G401 (cell line): ENCODE results near the gene PPP2R3B. TPM values are rescaled to one million over a fixed set of nuclear protein-coding genes. Genes with fewer than 3 reads are reported as not detected.
"Not testable (repeated sequence)": the region's sequence is repeated elsewhere in the genome, so short reads cannot be mapped to it uniquely, and the experiment has no call there.

Experiments
- DNase-seq: peaks from one replicate; pipeline ENCODE4 v3.0.0-alpha.2; 2015; ENCODE audit warnings: low spot score
- in situ Hi-C: cut with HindIII; loops from 2 replicates; pipeline ENCODE4 v1.10.0; 2016; ENCODE audit warnings: low sequenced_read_pairs, mixed read lengths
- total RNA-seq: library from RNA; depleted of rRNA; stranded (reverse); fragments of >200 nt; shearing (Covaris generic); gene quantifications from 2 replicates; pipeline ENCODE4 v1.2.3, GENCODE V29; 2014

Gene PPP2R3B
- total RNA-seq, 1 experiment from 2014 or later = 77.9 TPM

DNA sequence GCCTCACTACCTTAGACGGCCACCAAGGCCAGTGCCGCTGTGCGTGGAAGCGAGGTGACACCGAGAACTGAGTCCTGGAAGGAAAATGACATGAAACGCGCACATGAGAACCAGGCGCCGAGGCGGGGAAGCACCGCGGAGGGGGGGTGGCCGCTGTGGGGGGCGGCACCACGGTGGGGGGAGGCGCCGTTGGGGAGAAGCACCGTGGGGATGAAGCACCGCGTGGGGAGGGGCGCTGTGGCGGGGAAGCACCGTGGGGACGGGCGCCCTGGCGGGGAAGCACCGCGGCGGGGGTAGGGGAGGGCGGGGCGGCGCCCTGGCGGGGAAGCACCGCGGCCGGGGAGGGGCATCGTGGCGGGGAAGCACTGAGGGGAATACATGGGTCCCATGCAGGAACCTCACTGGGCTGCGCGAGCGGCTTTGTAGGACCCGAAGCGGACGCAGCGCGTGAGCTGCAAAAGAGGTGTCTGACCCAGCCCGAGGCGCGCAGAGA lies 28.0 kb downstream of the PPP2R3B start:
- DNase-seq = no peak
- in situ Hi-C loops = no loop called here

DNA sequence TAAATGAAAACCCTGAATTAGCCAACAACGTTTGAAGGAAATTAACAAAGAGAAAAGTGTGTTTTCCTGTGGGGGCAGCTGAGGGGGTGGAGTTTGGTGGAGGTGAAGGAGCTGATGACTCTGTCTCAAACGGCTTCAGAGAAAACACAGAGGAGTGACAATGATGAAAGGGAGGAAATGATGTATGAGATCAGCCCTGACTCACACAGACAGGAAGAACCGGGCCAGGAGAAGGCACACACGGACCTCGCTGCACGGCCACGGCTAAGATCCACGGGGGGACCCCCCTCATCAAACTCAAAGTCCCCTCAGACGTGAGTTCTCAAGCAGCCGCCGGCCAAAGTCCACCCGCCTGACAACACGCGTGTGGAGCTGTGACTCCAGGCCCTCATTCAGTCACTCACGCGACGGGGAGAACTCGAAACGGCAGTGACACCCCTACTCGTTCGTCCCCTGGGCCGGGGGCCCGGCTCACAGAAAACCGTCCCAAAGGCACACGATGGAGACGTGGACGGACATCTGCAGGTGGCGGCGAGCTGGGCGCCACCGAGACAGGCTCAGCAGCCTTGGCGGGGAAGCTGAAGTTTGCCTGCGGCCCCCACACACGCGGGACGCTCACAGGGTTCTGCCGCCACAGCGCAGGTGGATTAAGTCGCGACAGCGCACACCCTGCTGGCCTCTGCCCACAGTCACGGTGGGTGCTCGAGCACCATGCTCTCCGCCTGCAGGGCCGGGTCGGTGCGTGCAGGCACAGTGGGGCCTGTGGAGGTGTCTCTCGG lies 28.8 kb downstream of the PPP2R3B start:
- in situ Hi-C loops = no loop called here
- no peak for DNase-seq

DNA sequence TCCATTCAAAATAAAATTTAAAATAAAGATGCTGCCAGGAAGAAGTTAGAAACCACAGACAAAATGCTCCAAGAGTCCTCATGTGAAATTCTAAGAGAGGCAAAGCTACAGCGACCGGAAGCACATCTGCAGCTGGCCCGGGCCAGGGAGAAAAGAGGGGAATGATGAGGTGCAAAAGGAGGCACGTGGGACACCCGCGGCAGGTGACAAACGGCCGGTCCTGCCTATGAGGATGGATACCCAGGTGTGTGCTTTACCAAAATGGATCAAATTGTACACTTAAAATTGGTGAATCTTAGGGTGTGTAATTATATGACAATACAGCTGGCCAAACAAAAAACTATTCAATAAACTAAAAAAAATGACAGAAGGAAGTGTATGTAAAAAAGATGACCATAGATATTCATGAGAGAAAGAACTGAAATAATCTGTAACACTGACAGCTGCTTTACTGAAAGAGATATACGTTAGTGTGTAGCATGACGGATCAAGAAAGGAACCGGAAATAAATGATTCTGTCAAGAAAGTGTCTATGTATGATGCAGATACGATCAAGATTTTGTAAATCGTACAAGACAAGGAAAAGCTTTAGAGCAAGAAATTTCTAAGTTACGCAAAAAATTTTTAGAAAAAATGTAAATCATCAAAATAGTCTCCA lies 29.5 kb downstream of the PPP2R3B start:
- in situ Hi-C loops = no loop called here
- DNase-seq = no peak

DNA sequence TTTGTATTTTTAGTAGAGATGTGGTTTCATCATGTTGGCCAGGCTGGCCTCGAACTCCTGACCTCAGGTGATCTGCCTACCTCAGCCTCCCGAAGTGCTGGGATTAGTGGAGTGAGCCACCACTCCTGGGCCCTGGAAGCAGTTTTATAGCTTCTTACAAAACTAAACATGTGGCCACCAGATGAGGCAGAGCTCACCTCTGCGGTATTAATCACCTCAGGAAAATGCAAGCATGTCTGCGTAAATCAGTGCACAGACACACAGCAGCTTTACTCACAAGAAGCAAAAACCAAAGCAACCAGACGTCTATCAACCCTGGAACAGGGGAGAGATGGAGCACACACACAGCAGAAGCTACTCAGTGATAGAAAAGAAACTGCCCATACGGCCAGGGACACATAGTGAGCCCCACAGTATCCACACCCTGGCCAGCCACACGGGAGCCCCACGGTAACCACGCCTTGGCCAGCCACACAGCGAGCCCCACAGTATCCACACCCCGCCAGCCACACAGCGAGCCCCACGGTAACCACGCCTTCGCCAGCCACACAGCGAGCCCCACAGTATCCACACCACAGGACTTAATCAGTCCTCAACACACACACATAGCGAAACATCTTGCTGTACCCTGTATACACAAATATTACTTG lies 30.2 kb downstream of the PPP2R3B start:
- in situ Hi-C loops = no loop called here
- no peak for DNase-seq

DNA sequence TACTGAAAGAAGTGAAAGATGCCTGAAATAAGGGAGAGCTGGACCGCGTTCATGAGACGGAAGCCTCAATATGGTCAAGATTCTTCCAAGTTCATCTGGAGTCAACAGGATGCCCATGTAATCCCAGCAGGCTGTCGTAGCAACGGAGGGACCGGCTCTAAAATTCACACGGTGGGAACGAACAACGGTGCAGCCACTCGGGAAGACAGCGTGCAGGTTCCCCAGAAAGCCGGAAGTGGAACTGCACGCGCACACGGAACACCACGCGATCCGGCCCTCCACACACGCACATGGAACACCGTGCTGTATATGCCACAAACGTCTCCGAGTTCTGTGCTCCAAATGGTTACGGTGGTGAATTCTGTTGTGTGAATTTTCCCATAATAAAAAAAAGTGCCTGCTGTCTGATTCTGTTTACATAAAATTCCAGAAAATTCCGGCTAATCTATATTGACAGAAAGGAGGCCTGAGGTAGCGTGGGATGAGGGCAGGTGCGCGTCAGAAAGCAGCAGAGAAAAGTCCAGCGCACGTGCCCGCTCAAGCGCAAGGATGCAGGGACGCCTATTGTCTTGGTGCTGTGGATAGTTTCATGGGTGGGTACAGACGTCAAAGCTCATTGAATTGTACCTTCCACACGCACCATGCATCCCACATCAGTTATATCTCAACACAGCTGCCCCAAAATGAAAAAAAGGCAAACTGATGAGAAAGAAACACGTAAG lies 31.2 kb downstream of the PPP2R3B start:
- DNase-seq = no peak
- in situ Hi-C loops = no loop called here

DNA sequence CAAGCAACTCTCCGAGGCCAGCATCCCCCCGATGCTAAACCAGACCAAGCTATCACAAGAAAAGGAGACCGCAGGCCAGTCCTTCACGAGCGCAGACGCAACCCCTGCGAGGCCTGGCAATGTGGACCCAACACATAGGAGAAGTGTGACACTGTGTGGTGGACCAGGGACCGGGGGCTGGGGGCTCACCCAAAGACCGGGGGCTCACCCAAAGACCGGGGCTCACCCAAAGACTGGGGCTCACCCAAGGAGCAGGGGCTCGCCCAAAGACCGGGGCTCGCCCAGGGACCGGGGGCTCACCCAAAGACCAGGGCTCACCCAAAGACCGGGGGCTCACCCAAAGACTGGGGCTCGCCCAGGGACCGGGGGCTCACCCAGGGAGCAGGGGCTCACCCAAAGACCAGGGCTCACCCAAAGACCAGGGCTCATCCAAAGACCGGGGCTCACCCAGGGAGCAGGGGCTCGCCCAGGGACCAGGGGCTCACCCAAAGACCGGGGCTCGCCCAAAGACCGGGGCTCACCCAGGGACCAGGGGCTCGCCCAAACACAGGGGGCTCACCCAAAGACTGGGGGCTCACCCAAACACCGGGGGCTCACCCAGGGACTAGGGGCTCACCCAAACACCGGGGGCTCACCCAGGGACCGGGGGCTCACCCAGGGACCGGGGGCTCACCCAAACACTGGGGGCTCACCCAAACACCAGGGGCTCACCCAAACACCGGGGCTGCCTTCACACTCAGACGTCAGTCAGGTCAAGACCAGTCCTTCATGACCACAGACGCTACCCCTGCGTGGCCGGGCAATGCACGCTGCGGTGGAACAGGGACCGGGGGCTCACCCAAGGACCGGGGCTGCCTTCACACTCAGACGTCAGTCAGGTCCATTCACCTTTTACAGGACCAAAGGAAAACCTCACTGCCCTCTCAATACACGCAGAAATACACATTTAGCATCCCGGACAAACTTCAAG lies 32.9 kb downstream of the PPP2R3B start:
- no peak for DNase-seq
- in situ Hi-C loops = no loop called here

DNA sequence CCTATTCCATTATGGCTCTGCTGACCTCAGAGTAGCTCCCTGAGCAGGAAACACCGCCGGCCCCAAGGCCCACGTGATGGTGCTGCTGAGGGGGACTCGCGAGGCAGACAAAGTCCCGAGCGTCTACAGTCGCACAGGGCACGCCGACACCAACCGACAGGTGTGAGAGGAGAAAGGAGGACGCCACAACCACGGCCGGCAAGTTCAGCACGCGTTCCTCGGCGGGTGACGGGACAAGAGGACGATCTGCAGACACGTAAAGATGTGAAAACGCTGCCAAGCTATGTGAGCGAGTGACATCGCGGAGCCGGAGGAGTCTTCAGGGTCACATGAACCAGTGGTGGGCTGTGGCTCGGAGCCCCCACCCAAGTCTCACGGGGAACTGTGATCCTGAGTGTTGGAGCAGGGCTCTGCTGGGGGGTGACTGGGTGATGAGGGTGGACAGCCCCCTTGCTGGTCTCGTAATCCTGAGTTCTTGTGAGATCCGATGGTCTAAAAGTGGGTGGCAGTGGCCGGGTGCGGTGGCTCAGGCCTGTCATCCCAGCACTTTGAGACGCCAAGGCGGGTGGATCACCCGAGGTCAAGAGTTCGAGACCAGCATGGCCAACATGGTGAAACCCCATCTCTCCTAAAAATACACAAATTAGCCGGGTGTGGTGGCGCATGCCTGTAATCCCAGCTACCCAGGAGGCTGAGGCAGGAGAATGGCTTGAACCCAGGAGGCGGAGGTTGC lies 34.0 kb downstream of the PPP2R3B start:
- no peak for DNase-seq
- in situ Hi-C loops = no loop called here

DNA sequence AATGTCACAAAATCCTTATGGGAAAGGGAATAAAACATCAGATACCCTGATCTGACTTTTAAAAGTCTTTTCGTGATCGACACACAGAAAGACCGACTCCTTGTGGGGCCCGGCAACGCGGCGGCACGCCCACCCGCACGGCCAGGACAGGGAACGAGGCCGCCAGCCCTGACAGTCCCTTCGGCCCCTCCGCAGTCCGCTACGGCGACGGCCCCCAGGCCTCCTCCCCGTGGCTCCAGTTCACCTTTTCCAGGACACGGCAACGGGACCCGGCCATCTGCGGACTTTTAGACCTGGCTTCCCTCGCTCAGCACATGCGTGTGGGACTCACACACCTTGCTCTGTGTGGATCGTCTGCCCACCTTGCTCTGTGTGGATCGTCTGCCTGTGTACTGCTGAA lies 34.5 kb downstream of the PPP2R3B start:
- in situ Hi-C loops = no loop called here
- no peak for DNase-seq

DNA sequence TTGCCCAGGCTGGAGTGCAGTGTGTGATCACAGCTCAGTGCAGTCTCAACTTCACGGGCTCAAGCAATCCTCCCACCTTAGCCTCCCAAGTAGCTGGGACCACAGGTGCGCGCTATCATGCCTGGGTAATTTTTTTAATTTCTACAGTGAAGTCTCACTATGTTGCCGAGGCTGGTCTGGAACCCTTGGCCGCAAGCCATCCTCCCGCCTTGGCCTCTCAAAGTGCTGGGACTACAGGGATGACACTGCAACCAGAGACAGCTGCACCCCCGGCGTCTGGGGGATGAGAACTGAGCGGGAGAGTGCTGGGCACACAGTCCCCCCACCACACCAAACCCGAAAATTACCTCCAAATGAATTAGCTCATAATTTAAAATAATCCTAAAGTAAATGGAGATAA lies 35.0 kb downstream of the PPP2R3B start:
- no peak for DNase-seq
- in situ Hi-C loops = no loop called here

DNA sequence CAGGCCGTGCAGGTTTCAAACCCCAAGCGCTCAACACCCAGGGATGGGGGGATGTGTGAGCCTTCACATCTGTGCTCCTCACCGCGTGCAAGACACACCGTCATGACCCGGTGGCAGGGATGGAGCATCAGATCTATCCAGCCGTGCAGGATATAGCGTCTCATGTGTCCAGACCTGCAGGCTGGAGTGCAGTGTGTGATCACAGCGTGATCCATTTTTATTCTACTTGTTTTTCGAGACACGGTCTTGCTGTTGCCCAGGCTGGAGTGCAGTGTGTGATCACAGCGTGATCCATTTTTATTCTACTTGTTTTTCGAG lies 35.4 kb downstream of the PPP2R3B start:
- DNase-seq, in situ Hi-C loops: not testable (repeated sequence)

DNA sequence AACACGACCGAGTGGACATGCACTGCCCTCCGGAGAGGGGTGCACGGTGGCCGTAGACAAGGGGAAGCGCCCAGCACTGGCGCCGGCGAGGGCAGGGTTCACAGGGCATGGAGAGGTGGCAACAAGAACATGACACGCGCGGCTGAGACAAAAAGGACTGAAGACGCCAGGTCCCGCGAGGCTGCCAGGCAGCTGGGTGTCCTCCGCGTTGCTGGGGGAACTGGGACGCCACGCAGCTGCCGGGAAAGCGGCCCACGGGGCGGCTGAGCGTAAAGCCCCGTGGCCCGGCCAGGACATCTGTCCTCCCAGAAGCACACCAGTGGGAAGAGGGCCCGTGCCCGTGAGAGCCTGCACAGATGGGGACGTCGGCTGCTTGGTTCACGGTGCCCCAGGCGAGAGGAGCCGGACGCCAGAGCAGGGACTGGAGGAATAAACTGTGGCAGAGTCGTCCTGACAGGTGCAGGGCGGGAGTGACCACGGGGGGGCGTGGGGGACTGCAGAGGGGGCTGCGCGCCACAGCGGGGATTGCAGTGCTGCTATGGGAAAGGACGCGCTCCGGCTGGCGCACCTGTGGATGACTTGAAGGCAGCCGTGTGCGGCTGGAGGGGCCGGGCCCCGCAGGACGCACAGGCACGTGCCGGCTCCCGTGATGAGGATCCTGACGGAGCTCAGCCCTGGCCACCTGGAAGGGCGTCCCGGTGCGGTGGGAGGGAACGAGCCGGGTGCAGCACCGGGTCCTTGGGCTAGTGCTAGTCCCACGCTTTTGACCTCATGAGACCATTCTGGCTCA lies 36.0 kb downstream of the PPP2R3B start:
- DNase-seq = no peak
- in situ Hi-C loops = no loop called here

DNA sequence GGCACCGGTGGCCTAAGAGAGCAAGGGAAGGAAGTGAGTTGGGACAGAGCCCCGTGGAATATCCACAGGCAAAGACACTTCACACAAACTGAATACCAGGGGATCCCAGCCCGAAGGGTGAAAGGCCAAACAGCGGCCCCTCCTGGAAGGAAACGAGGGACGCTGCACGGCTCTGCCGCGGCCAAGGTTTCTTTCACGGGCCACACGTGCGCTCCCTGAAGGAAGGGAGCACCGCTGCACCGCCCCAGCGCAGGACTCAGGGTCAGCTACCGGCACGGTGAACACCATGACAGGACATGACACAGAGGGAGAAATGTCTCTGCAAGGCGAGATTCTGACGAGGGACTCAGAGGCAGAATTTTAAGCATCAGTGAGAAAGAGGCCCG lies 36.6 kb downstream of the PPP2R3B start:
- in situ Hi-C loops = no loop called here
- DNase-seq = no peak

DNA sequence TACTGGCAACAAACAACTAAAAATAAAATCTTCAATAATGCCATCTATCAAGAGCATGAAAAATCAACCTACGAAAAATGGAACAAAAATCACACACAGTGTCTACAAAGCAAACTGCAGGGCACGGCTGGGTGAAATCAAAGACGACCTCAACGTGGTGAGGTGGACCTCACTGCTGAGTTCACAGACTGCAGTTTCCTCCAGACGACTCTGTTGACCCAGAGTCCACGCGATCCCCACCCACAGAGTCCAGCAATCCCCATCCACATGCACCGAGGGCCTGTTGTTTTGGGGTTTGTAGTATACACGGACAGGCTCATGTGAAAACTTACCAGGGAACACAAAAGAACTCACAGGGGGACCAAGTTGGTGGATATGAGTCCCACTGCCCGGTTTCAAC lies 37.0 kb downstream of the PPP2R3B start:
- no peak for DNase-seq
- in situ Hi-C loops = no loop called here

DNA sequence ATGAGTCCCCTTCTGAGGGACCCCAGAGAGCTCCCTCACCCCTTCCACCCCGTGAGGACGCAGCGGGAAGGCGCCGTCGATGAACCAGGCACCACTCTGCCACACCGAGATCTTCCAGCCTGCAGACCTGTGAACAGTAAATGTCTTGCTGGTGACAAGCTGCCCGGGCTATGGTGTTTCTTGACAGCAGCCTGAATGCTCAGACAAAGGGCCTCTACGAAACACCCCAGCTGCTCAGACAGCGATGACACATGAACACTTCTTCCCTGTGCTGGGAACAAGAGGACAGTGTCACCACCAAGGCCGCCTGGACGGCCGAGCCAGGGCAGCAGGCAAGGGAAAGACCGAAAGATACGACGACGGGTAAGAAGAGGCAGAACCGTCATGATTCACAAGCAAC lies 37.5 kb downstream of the PPP2R3B start:
- no peak for DNase-seq
- in situ Hi-C loops = no loop called here

DNA sequence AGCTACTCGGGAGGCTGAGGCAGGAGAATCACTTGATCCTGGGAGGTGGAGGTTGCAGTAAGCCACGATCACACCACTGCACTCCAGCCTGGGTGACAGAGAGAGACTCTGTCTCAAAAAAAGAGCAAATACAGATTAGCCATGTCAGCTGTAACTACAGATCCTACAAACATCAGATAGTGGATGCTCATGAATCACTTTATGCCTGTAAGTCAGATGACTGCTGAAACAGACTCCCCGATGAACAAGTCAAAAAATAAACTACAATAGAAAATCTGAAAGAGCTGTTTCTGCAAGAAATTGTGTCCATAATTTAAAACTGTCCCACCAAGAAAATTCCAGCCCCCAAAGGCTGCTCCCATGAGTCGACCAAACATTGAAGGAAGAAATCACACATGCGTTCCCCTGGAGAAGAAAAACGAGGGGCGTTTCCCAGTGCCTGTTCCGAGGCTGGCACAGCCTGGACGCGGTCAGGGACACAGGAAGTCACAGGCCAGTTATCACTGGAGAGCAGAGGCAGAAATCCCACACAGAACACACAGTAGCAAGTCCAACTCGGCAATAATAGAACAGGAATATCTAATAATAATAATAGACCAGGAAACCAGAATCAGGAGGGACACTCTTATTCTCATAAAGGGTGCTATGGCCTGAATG lies 38.1 kb downstream of the PPP2R3B start:
- DNase-seq = no peak
- in situ Hi-C loops = no loop called here

DNA sequence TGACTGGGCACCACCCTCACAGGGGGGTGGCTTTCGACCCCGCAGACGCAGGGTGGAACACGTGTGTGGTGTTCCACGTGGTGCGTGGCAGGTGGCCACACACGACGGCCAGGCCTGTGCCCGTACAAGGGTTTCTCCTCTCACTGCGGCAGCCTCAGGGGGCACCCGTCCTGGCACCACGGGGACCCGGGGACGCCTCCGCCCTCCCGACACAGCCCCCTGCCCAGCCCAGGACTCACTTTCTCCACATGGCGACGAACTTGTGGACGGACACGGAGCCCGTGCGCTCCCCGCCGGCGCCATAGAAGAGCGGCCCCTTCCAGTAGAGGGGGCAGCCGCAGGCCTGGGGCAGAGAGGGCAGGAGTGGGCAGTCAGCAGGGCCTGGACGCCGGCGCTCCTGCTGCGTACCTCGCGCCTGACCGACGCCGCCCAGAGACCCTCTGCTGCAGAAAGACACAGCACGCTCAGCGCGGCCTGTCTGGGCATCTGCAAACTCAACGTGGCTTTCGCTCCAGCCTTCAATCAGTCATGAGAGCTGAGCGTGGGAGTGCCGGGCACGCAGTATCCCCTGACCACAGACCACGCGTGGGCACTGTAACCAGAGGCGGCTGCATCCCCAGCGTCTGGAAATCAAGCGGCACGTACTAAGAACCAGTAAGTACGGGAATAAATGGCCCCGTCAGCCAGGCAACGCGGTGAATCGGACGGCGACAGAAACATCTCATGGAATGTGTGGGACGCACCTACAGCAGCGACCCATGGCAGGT lies 39.2 kb downstream of the PPP2R3B start:
- in situ Hi-C loops = no loop called here

More for the DNA sequence above, 39.2 kb downstream of the PPP2R3B start:
- DNase-seq = no peak
